K562 (cell line): ENCODE results near the gene SP2. TPM values are rescaled to one million over a fixed set of nuclear protein-coding genes. Genes with fewer than 3 reads are reported as not detected.

Source experiments
- C11orf30 ChIP-seq: fragments of 450-650 bp; IDR thresholded peaks from 2 replicates; pipeline ENCODE4 v1.6.1; 2016; ENCODE audit warnings: low read depth, mild to moderate bottlenecking
- CREM ChIP-seq: IDR thresholded peaks from 2 replicates; pipeline ENCODE4 v1.6.1; 2014; ENCODE audit warnings: antibody characterized with exemption, low read depth
- DACH1 ChIP-seq: fragments of 450-650 bp; IDR thresholded peaks from 2 replicates; pipeline ENCODE4 v1.6.1; 2018; ENCODE audit not compliant: partially characterized antibody
- E2F4 ChIP-seq: sonication (generic); formaldehyde crosslinking; IDR thresholded peaks from 2 replicates; pipeline ENCODE4 v1.8.0; 2022; ENCODE audit warnings: mild to moderate bottlenecking, low read depth, missing genetic modification reagents
- FIP1L1 ChIP-seq: fragments of 200-400 bp; formaldehyde crosslinking; IDR thresholded peaks from 2 replicates; pipeline ENCODE4 v1.6.1; 2018; ENCODE audit warnings: mild to moderate bottlenecking, low read depth, low read length; ENCODE audit not compliant: poor library complexity, severe bottlenecking
- HDAC2 ChIP-seq: fragments of 450-650 bp; IDR thresholded peaks from 2 replicates; pipeline ENCODE4 v1.6.1; 2016; ENCODE audit warnings: mild to moderate bottlenecking
- HDGF ChIP-seq: fragments of 450-650 bp; IDR thresholded peaks from 2 replicates; pipeline ENCODE4 v1.6.1; 2016
- HMG20A ChIP-seq: fragments of 450-650 bp; formaldehyde crosslinking; conservative IDR thresholded peaks from 2 replicates; pipeline ENCODE4 v1.4.0; 2020; ENCODE audit warnings: mild to moderate bottlenecking, mixed read lengths
- MAFG ChIP-seq: fragments of 450-650 bp; conservative IDR thresholded peaks from 2 replicates; pipeline ENCODE4 v1.6.1; 2016; ENCODE audit warnings: missing genetic modification characterization, missing compliant biosample characterization
- MED1 ChIP-seq: sonication (generic); formaldehyde crosslinking; IDR thresholded peaks from 2 replicates; pipeline ENCODE4 v1.8.1; 2023; ENCODE audit warnings: missing genetic modification reagents, borderline replicate concordance
- MIER1 ChIP-seq: fragments of 450-650 bp; IDR thresholded peaks from 2 replicates; pipeline ENCODE4 v1.6.1; 2016; ENCODE audit warnings: antibody characterized with exemption, mild to moderate bottlenecking, low read depth
- TAF1 ChIP-seq: IDR thresholded peaks from 2 replicates; pipeline ENCODE4 v1.6.1; 2011; ENCODE audit warnings: mild to moderate bottlenecking, low read length, moderate library complexity; ENCODE audit not compliant: insufficient read depth, control insufficient read depth, severe bottlenecking; ENCODE audit errors: extremely low read depth
- TCF3 ChIP-seq: sonication (generic); formaldehyde crosslinking; IDR thresholded peaks from 2 replicates; pipeline ENCODE4 v1.4.0; 2020; ENCODE audit warnings: mild to moderate bottlenecking, missing genetic modification reagents
- UBTF ChIP-seq, 2 experiments: IDR thresholded peaks; 2 replicates each; pipeline ENCODE4 v1.6.1; 2012; ENCODE audit warnings: improper control_type of control experiment in 2 of 2, low read depth in 2 of 2, low read length in 2 of 2, borderline replicate concordance in 1 of 2
- ZBTB34 ChIP-seq: fragments of 250-450 bp; sonication (Bioruptor Pico); IDR thresholded peaks from 2 replicates; pipeline ENCODE4 v1.8.0; 2021; ENCODE audit warnings: mild to moderate bottlenecking, moderate library complexity
- ZFP36 ChIP-seq: fragments of 150-350 bp; IDR thresholded peaks from 2 replicates; pipeline ENCODE4 v1.6.1; 2018; ENCODE audit warnings: low read length, low read depth; ENCODE audit not compliant: partially characterized antibody
- ZNF124 ChIP-seq: sonication (generic); formaldehyde crosslinking; IDR thresholded peaks from 2 replicates; pipeline ENCODE4 v1.8.1; 2022; ENCODE audit warnings: missing genetic modification reagents
- ZNF165 ChIP-seq: fragments of 250-450 bp; sonication (Bioruptor Pico); IDR thresholded peaks from 2 replicates; pipeline ENCODE4 v1.4.0; 2020; ENCODE audit warnings: borderline replicate concordance
- ZNF212 ChIP-seq: fragments of 450-650 bp; formaldehyde crosslinking; IDR thresholded peaks from 2 replicates; pipeline ENCODE4 v1.4.0; 2020; ENCODE audit warnings: mild to moderate bottlenecking
- ZNF639 ChIP-seq, 2 experiments: fragments of 200-800 bp in 1 of 2; sonication (Bioruptor generic) in 1 of 2; sonication (generic) in 1 of 2; formaldehyde crosslinking in 1 of 2; IDR thresholded peaks in 1 of 2; conservative IDR thresholded peaks in 1 of 2; 2 replicates each; pipeline versions ENCODE4 v1.5.0 to v1.6.1; 2016 to 2020; ENCODE audit warnings: missing compliant biosample characterization in 1 of 2, missing genetic modification characterization in 1 of 2, missing genetic modification reagents in 1 of 2
- ZNF655 ChIP-seq: fragments of 250-450 bp; sonication (Bioruptor Pico); IDR thresholded peaks from 2 replicates; pipeline ENCODE4 v1.5.0; 2021
- polyA plus RNA-seq, 8 experiments: library from polyadenylated mRNA; depleted of rRNA in 4 of 8; stranded (reverse) in 5 of 8; unstranded in 3 of 8; fragments of >200 nt; fragmentation: Nextera tagmentation in 2 of 8; fragmentation: Illumina TruSeq in 1 of 8; extraction: Ambion mirVana in 2 of 8; extraction: Trizol in 1 of 8; gene quantifications; 2 replicates each; pipeline versions ENCODE4 v1.2.1 to v1.2.3, GENCODE V29; 2011 to 2014; ENCODE audit warnings: inconsistent platforms in 1 of 8, missing spikeins in 1 of 8
- total RNA-seq, 7 experiments: library from RNA; depleted of rRNA in 6 of 7; stranded (reverse); fragments of >200 nt in 6 of 7; fragmentation: Illumina TruSeq in 2 of 7; extraction: Trizol in 2 of 7; gene quantifications; 2 replicates each; pipeline versions ENCODE4 v1.2.1 to v1.2.3, GENCODE V29; 2011 to 2021; ENCODE audit warnings: low replicate concordance in 1 of 7

The SP2 gene
- total and polyA plus RNA-seq, 9 of the 15 experiments (the other 6 are each of a cell fraction or from before 2014, with no cell fraction given) = 0.77 to 22.3 (median 2.3) TPM

GRCh38 chr17:47866941-47867340 lies 29.1 kb upstream of the SP2 start (continued):
- TF ChIP-seq ZNF639 (CRISPR knock-in tag; conservative IDR thresholded peaks at IDR 0.05 in 1 of 2, IDR thresholded peaks at IDR 0.05 in 1 of 2) (peak in 1 of 2 experiments; percentile 99; a peak in 2 of 4 replicates), DACH1 (no peak), HDAC2 (peak; percentile 97), TAF1 (peak; percentile 54), C11orf30 (no peak), MAFG (tag) (no peak), MED1 (no peak), HDGF (no peak), CREM (peak; percentile 100), HMG20A (CRISPR knock-in tag) (no peak), TCF3 (CRISPR knock-in tag) (peak; percentile 100), ZNF165 (no peak), ZFP36 (peak; percentile 27), ZBTB34 (CRISPR knock-in tag) (no peak), ZNF124 (CRISPR knock-in tag) (no peak), MIER1 (no peak), FIP1L1 (no peak), ZNF212 (no peak), UBTF (IDR thresholded peaks at IDR 0.05; ENCODE audit: borderline replicate concordance in 1 of 2, low read depth in 2 of 2, low read length in 2 of 2) (no peak), E2F4 (CRISPR knock-in tag) (no peak), ZNF655 (CRISPR knock-in tag) (no peak)
